ENCODE results near the gene FN3KRP.

FN3KRP gene

GRCh38 chr17:82716203-82717010, at the start of gene FN3KRP:
FN3KRP (plus strand) TSS chr17:82716706; CDS start chr17:82716756, 50 bp downstream.
- peak; percentile 44 for DNase-seq (ENCODE audit: low read depth)

GRCh38 chr17:82666931-82667667, 49.4 kb upstream of the FN3KRP start:
- DNase-seq (ENCODE audit: low read depth) = no peak

GRCh38 chr17:82667668-82668000, 48.9 kb upstream of the FN3KRP start:
- DNase-seq (ENCODE audit: low read depth) = no peak

- DNase-seq (ENCODE audit: low read depth) = no peak
These were observed 48.4 kb upstream of the FN3KRP start for GRCh38 chr17:82668024-82668630.

- DNase-seq (ENCODE audit: low read depth) = no peak
These were observed 47.8 kb upstream of the FN3KRP start for GRCh38 chr17:82668631-82669099.

GRCh38 chr17:82670661-82671450, 45.6 kb upstream of the FN3KRP start:
- no peak for DNase-seq (ENCODE audit: low read depth)

- no peak for DNase-seq (ENCODE audit: low read depth)
These were observed 41.6 kb upstream of the FN3KRP start for GRCh38 chr17:82674656-82675475.

- DNase-seq (ENCODE audit: low read depth) = no peak
These were observed 40.8 kb upstream of the FN3KRP start for GRCh38 chr17:82675476-82676245.

- no peak for DNase-seq (ENCODE audit: low read depth)
These were observed 39.1 kb upstream of the FN3KRP start for GRCh38 chr17:82677353-82677925.

- no peak for DNase-seq (ENCODE audit: low read depth)
These were observed 38.1 kb upstream of the FN3KRP start for GRCh38 chr17:82678265-82678891.

- no peak for DNase-seq (ENCODE audit: low read depth)
These were observed 36.7 kb upstream of the FN3KRP start for GRCh38 chr17:82679586-82680465.

- no peak for DNase-seq (ENCODE audit: low read depth)
These were observed 35.0 kb upstream of the FN3KRP start for GRCh38 chr17:82681547-82681946.

GRCh38 chr17:82683534-82683933, 33.0 kb upstream of the FN3KRP start:
- no peak for DNase-seq (ENCODE audit: low read depth)

- no peak for DNase-seq (ENCODE audit: low read depth)
These were observed 32.2 kb upstream of the FN3KRP start for GRCh38 chr17:82684228-82684841.

- DNase-seq (ENCODE audit: low read depth) = no peak
These were observed 31.2 kb upstream of the FN3KRP start for GRCh38 chr17:82685291-82685690.

GRCh38 chr17:82686366-82687324, 29.9 kb upstream of the FN3KRP start:
- no peak for DNase-seq (ENCODE audit: low read depth)

- no peak for DNase-seq (ENCODE audit: low read depth)
These were observed 29.1 kb upstream of the FN3KRP start for GRCh38 chr17:82687375-82687861.

Data from GM04503 (cell line).